Esophagus (tissue), 2 donors: ENCODE measurements around the gene DIPK1A. TPM values are rescaled to one million over a fixed set of nuclear protein-coding genes. Genes with fewer than 3 reads are reported as not detected.
"Not testable (repeated sequence)": the region's sequence is repeated elsewhere in the genome, so short reads cannot be mapped to it uniquely, and the experiment has no call there.

Experiments used
- H3K27ac ChIP-seq, 2 donors: one replicate each; pipeline ENCODE4 v1.5.1; 2013; ENCODE audit warnings: low read depth in 2 of 2, mild to moderate bottlenecking in 2 of 2, inconsistent platforms in 1 of 2, low read length in 1 of 2, moderate library complexity in 1 of 2
- H3K27me3 ChIP-seq, 2 donors: one replicate each; pipeline ENCODE4 v1.6.1; 2013; ENCODE audit warnings: low read length in 2 of 2, control low read depth in 1 of 2, mild to moderate bottlenecking in 1 of 2; ENCODE audit not compliant: insufficient read depth in 2 of 2, control insufficient read depth in 1 of 2
- H3K36me3 ChIP-seq, 2 donors: one replicate each; pipeline ENCODE4 v1.6.1; 2013; ENCODE audit warnings: low read length in 1 of 2; ENCODE audit not compliant: control insufficient read depth in 2 of 2, insufficient read depth in 2 of 2
- H3K4me1 ChIP-seq, 2 donors: one replicate each; pipeline ENCODE4 v1.6.1; 2013; ENCODE audit warnings: low read length in 1 of 2; ENCODE audit not compliant: control insufficient read depth in 2 of 2, insufficient read depth in 2 of 2
- H3K4me3 ChIP-seq, 2 donors: one replicate each; pipeline ENCODE4 v1.5.1; 2013; ENCODE audit warnings: low read length in 2 of 2, mild to moderate bottlenecking in 2 of 2, low read depth in 1 of 2, moderate library complexity in 1 of 2
- H3K9me3 ChIP-seq, 2 donors: one replicate each; pipeline ENCODE4 v1.6.1; 2013; ENCODE audit warnings: mild to moderate bottlenecking in 2 of 2, low read depth in 1 of 2, low read length in 1 of 2, moderate library complexity in 1 of 2; ENCODE audit not compliant: control insufficient read depth in 2 of 2, insufficient read depth in 1 of 2
- WGBS, 2 donors: extraction: QIAGEN DNeasy Blood & Tissue Kit; methylation state at CpG; one replicate each; pipeline ENCODE4 v1.1.7; 2013; 5-methylcytosine and 5-hydroxymethylcytosine counted together
- polyA plus RNA-seq, 2 donors: library from polyadenylated mRNA; stranded (reverse); fragments of 200-250 nt; gene quantifications; one replicate each; pipeline ENCODE4 v1.2.3, GENCODE V29; 2013
- donor health status: healthy with polysubstance abuse.
- donor health status: Bipolar disorder and iron deficiency.

Gene DIPK1A
- polyA plus RNA-seq, 2 donors: 2.3 to 4.5 TPM

- Histone ChIP-seq H3K36me3 (no peaks in the 10 kb centered on the region), H3K9me3 (no peaks in the 10 kb centered on the region), H3K4me3 (no peak overlapping the region), H3K4me1 (no peaks in the 10 kb centered on the region), H3K27ac (no peak overlapping the region), H3K27me3 (no peaks in the 10 kb centered on the region)
- 92 to 100% methylated on average over 1 of the region's 1 CpG for WGBS, 2 donors
Observed at GRCh38 chr1:92903765-92904164, 57.5 kb downstream of the DIPK1A start.

- Histone ChIP-seq H3K4me1 (no peaks in the 10 kb centered on the region), H3K36me3 (no peaks in the 10 kb centered on the region), H3K27me3 (no peaks in the 10 kb centered on the region), H3K4me3 (no peak overlapping the region), H3K27ac (no peak overlapping the region), H3K9me3 (no peaks in the 10 kb centered on the region)
- 100% methylated on average over 1 of the region's 1 CpG for WGBS, 2 donors
Observed at GRCh38 chr1:92902406-92902744, 58.9 kb downstream of the DIPK1A start.

DNA sequence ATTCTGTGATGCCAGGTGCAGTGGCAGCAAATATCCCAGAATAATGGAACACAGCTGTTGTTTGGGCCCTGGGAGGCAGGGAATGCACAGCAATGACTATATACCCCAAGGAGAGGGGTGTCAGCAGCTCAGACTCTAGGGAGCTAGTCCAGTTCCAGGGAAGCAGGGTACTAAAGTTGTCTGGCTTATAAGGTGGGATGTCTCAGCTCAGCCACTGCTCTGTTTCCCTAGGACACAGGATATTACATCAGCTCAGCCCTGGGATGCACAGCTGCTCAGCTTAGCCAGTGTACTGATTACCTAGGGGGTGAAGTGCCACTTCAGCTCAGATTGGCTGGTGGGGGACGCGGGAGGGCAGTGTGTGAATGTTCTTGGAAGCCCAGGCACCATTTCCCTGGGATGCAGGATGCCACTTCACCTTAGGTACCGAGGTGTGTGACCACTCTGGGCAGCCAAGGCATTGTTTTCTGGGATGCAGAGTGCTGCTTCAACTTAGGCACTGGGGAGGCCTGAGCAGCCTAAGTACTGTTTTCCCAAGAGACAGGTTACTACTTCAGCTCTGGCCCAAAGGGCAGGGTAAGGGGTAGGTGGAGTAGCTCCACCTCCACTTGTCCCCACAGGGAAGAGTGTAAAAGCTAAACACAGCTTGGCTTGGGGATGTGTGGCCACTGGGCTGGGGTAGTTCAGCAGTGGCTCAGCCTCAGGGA lies 59.4 kb downstream of the DIPK1A start:
- Histone ChIP-seq H3K27me3 (no peaks in the 10 kb centered on the region), H3K27ac (no peak overlapping the region)
- WGBS, 2 donors: 95 to 98% methylated on average over 3 of the region's 3 CpGs

GRCh38 chr1:92901126-92901525 lies 60.1 kb downstream of the DIPK1A start:
- WGBS, 2 donors: 88 to 95% methylated on average over 1 of the region's 1 CpG

More for the DNA sequence above, 59.4 kb downstream of the DIPK1A start:
- Histone ChIP-seq H3K9me3 (no peaks in the 10 kb centered on the region), H3K4me1 (no peaks in the 10 kb centered on the region), H3K4me3 (no peak overlapping the region), H3K36me3 (no peaks in the 10 kb centered on the region)

GRCh38 chr1:92900539-92900938 lies 60.7 kb downstream of the DIPK1A start:
- H3K27me3 ChIP-seq: no peaks in the 10 kb centered on the region
- H3K4me3 ChIP-seq: no peak overlapping the region
- H3K9me3 ChIP-seq: no peaks in the 10 kb centered on the region
- H3K27ac ChIP-seq: no peak overlapping the region
- no peaks in the 10 kb centered on the region for H3K4me1 ChIP-seq
- H3K36me3 ChIP-seq: no peaks in the 10 kb centered on the region

More at GRCh38 chr1:92901126-92901525, 60.1 kb downstream of the DIPK1A start:
- Histone ChIP-seq H3K27me3 (no peaks in the 10 kb centered on the region), H3K4me3 (no peak overlapping the region), H3K27ac (no peak overlapping the region), H3K4me1 (no peaks in the 10 kb centered on the region), H3K36me3 (no peaks in the 10 kb centered on the region), H3K9me3 (no peaks in the 10 kb centered on the region)

DNA sequence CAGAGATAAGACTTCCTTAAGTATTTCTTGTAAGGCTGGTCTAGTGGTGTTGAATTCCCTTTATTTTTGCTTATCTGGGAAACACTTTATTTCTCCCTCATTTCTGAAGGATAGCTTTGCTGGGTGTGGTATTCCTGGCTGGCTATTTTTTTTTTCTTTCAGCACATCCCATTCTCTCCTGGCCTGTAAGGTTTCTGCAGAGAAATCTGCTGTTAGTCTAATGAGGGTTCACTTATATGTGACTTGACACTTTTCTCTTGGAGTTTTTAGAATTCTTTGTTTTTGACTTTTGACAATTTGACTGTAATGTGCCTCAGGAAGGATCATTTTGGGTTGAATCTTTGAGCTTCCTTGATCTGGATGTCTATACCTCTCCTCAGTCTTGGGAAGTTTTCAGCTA lies 61.5 kb downstream of the DIPK1A start:
- no peaks in the 10 kb centered on the region for H3K4me1 ChIP-seq
- H3K4me3 ChIP-seq: no peak overlapping the region

GRCh38 chr1:92898053-92898452 lies 63.2 kb downstream of the DIPK1A start:
- H3K36me3 ChIP-seq, H3K4me3 ChIP-seq, H3K9me3 ChIP-seq, H3K27ac ChIP-seq, H3K4me1 ChIP-seq, H3K27me3 ChIP-seq: not testable (repeated sequence)
- 80% methylated on average over 2 of the region's 2 CpGs for WGBS, 2 donors

More for the DNA sequence above, 61.5 kb downstream of the DIPK1A start:
- no peak overlapping the region for H3K27ac ChIP-seq
- H3K36me3 ChIP-seq: no peaks in the 10 kb centered on the region
- no peaks in the 10 kb centered on the region for H3K27me3 ChIP-seq
- H3K9me3 ChIP-seq: no peaks in the 10 kb centered on the region

DNA sequence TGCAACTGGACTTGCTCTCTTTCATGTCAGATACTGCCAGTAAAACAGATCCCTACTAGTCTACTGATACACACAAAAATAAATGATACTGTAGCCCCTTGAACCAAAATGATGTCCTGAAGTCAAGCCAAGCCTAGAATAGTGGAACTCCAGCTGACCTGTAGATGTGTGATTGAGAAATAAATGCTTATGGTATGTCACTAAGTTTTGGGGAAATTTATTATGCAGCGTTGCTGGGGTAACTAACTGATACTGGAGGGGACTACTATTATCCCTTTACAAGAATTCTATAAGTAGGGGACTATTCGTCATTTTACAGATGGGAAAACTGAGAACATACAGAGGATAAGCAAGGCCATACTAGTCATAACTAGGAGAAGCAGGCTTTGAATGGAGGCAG lies 73.8 kb downstream of the DIPK1A start:
- Histone ChIP-seq H3K36me3 (no peaks in the 10 kb centered on the region), H3K9me3 (no peaks in the 10 kb centered on the region), H3K4me3 (no peak overlapping the region), H3K27me3 (no peaks in the 10 kb centered on the region), H3K4me1 (no peaks in the 10 kb centered on the region), H3K27ac (no peak overlapping the region)
- WGBS, 2 donors: 98% methylated on average over 2 of the region's 2 CpGs

- Histone ChIP-seq H3K27me3 (no peaks in the 10 kb centered on the region), H3K36me3 (no peaks in the 10 kb centered on the region), H3K27ac (no peak overlapping the region), H3K4me1 (no peaks in the 10 kb centered on the region), H3K9me3 (no peaks in the 10 kb centered on the region), H3K4me3 (no peak overlapping the region)
- 85 to 92% methylated on average over 2 of the region's 2 CpGs for WGBS, 2 donors
Observed at GRCh38 chr1:92886886-92887419, 74.3 kb downstream of the DIPK1A start.

GRCh38 chr1:92884195-92884594 lies 77.1 kb downstream of the DIPK1A start:
- no peaks in the 10 kb centered on the region for H3K27me3 ChIP-seq
- 94 to 98% methylated on average over 1 of the region's 1 CpG for WGBS, 2 donors
- no peak overlapping the region for H3K4me3 ChIP-seq
- no peaks in the 10 kb centered on the region for H3K9me3 ChIP-seq
- no peaks in the 10 kb centered on the region for H3K4me1 ChIP-seq
- no peaks in the 10 kb centered on the region for H3K36me3 ChIP-seq
- H3K27ac ChIP-seq: no peak overlapping the region
